Stimulated activated CD4-positive, alpha-beta T cell treated with anti-CD3 and anti-CD28 coated beads, Interleukin-1b, Interleukin-23, amount 100 ng/mL, for 4 hours (primary cell): ENCODE measurements around the gene GSDME.
"Not testable (repeated sequence)": the region's sequence is repeated elsewhere in the genome, so short reads cannot be mapped to it uniquely, and the experiment has no call there.

ENCODE experiments used
- DNase-seq, 2 donors: peaks; one replicate each; pipeline ENCODE4 v3.0.0-alpha.2; 2020; ENCODE audit warnings: low read depth in 2 of 2

GSDME gene

GRCh38 chr7:24741679-24742505, 15.4 kb downstream of the GSDME start:
- DNase-seq = no peak

GRCh38 chr7:24740871-24741270, 16.4 kb downstream of the GSDME start:
- DNase-seq = no peak

DNA sequence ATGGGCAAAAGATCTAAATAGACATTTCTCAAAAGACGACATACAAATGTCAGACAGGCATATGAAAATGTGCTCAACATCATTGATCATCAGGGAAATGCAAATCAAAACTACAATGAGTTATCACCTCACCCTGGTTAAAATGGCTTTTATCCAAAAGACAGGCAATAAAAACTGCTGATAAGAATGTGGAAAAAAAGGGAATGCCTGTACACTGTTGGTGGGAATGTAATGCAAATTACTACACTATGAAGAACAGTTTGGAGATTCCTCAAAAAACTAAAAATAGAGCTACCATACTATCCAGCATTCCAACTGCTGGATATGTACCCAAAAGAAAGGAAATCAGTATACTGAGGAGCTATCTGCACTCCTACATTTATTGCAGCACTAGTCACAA, 18.0 kb downstream of the GSDME start:
- DNase-seq = no peak

GRCh38 chr7:24738577-24738976, 18.7 kb downstream of the GSDME start:
- no peak for DNase-seq

DNA sequence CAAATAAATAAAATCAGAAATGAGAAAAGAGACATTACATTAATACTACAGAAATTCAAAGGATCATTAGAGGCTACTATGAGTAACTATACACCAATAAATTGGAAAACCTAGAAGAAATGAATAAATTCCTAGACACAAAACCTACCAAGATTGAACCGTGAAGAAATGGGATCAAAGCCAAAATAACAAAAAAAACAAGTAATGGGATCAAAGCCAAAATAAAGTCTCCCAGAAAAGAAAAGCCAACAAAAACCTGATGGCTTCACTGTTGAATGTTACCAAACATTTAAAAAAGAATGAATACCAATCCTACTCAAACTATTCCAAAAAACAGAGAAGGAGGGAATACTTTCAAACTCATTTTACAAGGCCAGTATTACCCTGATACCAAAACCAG, 20.0 kb downstream of the GSDME start:
- no peak for DNase-seq

DNA sequence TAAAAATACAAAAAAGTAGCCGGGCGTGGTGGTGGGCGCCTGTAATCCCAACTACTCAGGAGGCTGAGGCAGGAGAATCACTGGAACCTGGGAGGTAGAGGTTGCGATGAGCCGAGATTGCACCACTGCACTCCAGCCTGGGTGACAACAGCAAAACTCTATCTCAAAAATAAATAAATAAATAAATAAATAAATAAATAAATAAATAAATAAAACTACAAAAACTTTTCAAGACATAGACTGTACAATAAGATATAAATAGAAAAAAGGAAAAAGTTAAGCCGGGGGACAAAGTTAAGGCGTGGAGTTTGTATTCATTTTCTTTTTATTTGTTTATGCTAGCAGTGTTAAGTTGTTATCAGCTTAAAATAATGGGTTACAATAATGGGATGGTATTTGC, 21.7 kb downstream of the GSDME start:
- DNase-seq = not testable (repeated sequence)

DNA sequence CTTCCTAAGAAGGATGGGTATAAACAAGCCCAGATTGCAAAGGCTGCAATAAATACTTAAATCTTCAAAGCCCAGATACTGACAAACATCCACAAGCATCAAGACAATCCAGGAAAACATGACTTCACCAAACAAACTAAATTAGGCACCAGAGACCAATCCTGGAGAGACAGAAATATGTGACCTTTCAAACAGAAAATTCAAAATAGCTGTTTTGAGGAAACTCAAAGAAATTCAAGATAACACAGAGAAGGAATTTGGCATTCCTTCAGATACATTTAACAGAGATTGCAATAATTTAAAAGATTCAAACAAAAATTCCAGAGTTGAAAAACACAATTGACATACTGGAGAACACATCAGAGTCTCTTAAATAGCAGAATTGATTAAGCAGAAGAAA, 23.0 kb downstream of the GSDME start:
- DNase-seq = no peak

GRCh38 chr7:24733414-24734060, 23.7 kb downstream of the GSDME start:
- no peak for DNase-seq

DNA sequence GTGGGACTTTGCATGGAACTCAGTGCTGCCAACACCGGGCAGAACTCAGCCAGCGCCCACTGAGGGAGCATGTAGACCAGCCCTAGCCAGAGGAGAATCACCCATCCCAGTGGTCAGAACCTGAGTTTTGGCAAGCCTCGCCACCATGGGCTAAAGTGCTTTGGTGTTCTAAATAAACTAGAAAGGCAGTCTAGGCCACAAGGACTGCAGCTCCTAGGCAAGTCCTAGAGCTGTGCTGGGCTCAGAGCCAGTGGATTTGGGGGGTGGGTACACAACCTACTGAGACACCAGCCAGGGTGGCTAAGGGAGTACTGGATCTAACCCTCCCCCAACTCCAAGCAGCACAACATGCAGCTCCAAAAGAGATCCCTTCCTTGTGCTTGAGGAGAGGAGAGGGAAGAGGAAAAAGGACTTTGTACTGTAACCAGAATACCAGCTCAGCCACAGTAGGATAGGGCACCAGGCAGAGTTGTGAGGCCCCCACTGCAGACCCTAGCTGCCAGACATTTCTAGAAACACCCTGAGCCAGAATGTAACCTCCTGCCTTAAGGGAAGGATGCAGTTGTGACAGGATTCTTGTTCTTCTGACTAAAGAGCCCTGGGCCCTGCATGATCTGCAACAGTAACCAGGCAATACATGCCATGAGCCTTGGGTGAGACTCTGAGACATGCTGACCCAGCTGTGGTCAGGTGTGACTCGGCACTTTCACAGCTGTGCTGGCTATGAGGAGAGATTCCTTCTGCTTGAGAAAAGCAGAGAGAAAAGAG, 24.4 kb downstream of the GSDME start:
- DNase-seq = no peak

DNA sequence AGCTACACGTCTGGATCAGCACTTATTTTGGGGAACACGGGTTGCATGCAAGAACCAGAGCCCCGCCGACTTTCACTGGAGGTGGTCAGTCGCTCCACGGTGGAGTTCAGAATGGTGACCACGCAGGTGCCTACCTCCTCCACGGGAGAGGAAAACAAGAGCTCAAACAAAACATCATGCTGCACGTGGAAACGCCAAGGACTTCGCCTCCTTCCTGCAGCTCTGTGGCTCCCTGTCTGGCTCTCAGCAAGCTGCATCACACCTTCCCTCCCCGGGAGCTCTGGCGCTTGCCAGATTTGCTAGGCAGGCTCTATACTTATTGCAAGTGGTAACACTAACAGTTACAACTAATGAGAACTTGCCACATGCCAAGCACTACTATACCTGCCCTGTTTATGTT, 26.0 kb downstream of the GSDME start:
- DNase-seq = no peak

DNA sequence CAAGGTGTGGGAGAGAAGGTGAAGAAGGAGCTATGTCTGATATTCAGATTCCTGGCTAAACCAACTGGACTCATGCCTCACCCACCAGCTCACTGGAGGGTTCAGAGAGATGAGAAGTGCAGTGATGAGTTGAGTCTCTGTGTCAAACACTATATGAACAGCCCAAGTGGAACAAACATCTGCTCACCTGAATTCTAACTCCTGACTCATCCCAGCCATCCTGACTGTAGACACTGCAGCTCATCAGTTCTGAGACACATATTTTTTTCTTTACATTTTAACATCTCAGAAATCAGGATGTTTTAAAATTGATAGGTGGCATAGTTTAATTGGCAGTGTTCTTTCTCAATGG, 27.3 kb downstream of the GSDME start:
- no peak for DNase-seq

DNA sequence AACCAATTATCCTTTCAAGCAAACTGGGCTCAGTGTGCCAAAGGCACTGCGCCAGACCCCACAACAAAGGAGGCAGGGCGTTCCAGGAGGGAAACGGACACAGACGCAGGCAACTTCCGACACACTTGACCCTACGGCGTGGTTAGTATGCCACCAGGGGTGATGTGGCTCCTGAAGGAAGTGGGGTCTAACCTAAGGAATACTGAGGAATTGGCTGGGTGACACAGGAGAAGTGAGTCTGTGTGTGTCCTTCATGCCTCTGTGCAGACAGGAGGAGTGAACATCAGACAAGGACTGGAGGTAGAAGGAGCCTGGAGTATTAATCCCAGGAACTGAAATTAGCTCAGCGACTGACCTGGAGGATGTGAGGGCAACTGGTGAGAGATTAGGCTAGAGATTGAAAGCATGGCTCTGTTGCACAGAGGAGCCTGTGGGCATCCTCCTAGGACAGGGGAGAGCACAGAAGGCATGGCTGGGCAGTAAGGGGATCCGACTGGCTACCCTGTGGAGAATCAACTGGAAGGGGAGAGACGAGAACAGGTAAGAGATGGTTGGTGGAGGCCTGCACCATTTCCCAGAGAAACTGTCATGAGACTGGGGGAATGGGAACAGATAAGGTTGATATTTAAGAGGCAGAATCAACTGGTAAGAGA, 27.8 kb downstream of the GSDME start:
- DNase-seq = no peak

- no peak for DNase-seq
Measured at GRCh38 chr7:24728503-24729364, 28.5 kb downstream of the GSDME start.

DNA sequence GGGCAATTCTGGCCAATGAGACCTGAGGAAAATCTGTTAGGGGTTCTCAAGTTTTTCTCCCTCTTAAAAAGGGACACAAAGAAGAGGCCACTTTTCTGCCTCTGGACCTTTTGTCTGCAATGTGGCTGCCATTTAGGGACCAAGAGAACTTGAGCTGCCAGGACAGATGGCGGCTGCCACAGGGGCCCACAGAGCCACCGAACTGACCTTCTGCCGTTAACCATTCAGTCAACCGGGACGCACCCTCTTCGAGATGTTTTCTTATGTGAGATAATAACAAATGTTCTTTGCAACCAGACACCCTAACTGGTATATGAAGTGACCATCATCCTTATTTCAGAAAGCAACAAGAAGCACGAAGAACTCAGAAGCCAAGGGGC, 29.2 kb downstream of the GSDME start:
- no peak for DNase-seq

DNA sequence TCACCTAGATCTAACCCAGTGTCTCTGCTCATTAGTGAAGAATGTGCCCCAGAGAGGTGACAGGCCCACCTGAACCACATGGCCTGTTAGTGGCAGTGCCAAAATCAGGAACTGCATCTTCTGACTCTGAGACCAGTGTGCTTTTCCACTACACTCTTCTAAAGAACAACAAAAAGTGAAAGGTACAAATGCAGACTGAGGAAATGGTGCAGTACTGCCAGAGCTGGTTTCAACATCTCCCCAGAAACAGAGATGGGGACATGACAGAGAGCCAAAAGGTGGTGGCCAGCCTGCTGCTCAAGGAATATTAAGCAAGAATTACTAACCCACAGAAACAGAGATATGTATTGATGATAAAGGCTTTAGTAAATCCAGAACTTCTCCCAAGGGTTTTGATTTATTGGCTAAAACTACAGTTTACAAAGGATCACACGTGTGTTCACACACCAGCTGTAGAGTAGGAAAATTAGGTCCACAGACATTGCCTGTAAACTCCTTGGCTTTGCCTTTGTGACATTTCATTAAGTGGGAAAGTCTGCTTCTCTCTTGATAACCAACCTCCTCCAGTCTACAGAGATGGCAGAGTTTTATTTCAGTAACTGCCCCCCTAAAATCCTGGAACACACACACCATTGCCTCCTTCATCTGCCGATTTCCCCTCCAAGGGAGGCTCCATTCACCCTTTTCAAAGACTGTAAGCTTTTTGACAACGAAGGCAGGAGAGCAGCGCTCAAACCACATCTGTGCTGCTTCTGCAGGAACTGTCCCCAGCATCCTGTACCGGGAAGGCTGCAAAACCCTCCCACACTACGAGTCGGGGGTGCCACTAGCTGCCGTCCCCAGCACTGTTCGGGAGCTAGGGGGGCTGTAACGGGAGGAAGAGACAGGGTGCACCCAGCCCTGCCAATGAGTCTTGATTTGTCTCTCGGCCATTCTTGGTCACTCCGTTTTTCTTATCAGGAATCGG, 29.8 kb downstream of the GSDME start:
- no peak for DNase-seq

GRCh38 chr7:24725554-24726241, 31.6 kb downstream of the GSDME start:
- DNase-seq = no peak

- no peak for DNase-seq
Measured at GRCh38 chr7:24724451-24725190, 32.6 kb downstream of the GSDME start.

DNA sequence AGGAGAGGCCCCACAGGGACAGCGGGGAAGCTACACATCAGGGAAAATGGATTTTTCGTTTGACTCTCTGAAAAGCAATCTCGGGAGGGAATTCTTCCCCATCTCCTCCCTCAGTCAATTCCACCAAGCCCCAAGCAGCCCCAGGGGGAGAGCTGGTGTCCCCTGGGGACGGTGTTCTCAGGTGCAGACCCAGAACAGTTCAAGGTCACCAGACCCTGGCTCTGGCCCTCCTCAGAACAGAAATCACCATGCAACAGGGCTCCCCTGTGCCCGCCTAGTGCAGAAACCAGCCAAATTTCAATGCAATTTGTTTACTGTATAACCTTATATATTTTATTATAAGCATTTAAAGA, 34.1 kb downstream of the GSDME start:
- DNase-seq = no peak
